SH-SY5Y (cell line): ENCODE data around the gene SIK3.

Experiments used
- GATA2 ChIP-seq: IDR thresholded peaks from 2 replicates; pipeline ENCODE4 v1.6.1; 2011; ENCODE audit warnings: mild to moderate bottlenecking, low read depth, low read length
- GATA3 ChIP-seq: IDR thresholded peaks from 2 replicates; pipeline ENCODE4 v1.6.1; 2011; ENCODE audit warnings: low read depth, mild to moderate bottlenecking, low read length, moderate library complexity

DNA sequence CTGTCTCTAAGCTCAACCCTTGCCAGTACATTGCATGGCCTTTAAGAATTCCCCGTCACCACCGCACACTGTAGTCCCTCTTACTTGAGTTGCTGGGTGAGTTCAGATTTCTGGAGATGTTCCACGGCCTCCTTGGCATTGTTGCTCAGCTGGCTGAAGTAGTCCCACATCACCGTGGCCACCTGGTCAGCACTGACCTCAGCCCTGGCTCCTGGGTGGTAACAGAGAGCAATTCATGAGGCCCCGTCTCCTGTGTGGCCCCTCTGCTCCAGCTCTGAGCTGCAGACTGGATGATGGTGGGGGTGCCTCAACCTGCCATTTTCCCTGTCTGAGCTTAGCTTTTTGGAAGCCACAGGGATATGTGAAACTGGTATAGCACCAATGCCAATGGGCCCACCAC lies 275.7 kb downstream of the SIK3 start:
- no peak for TF ChIP-seq GATA2
- TF ChIP-seq GATA3 = no peak
